Activated T-cell treated with anti-CD3 and anti-CD28 coated beads, Interleukin-2, amount 50 U/mL, for 72 hours (primary cell): ENCODE data around the gene MED13L. TPM values are rescaled to one million over a fixed set of nuclear protein-coding genes. Genes with fewer than 3 reads are reported as not detected.

Source experiments
- ATAC-seq, 2 donors: fragments of 150-1000 bp; cut with Tn5 transposase; replicated peaks in 1 of 2; 2 replicates each; pipeline ENCODE4 v1.10.0; 2021; ENCODE audit warnings: moderate library complexity in 2 of 2, mild to moderate bottlenecking in 1 of 2
- DNase-seq, 2 donors: peaks; one replicate each; pipeline ENCODE4 v3.0.0; 2021 to 2022; ENCODE audit warnings: mixed read lengths in 1 of 2
- H3K27ac Mint-ChIP-seq: one replicate; pipeline ENCODE4 v1.8.0; 2022; ENCODE audit warnings: mild to moderate bottlenecking, moderate library complexity, mixed read lengths
- H3K27me3 Mint-ChIP-seq: one replicate; pipeline ENCODE4 v1.8.0; 2022; ENCODE audit warnings: low read depth, mixed read lengths
- H3K36me3 Mint-ChIP-seq, 2 donors: one replicate each; pipeline ENCODE4 v1.8.0; 2022; ENCODE audit warnings: mixed read lengths in 2 of 2, mild to moderate bottlenecking in 1 of 2; ENCODE audit not compliant: insufficient read depth in 2 of 2
- H3K4me1 Mint-ChIP-seq: one replicate; pipeline ENCODE4 v1.8.0; 2022; ENCODE audit warnings: low read depth, mixed read lengths
- H3K4me3 Mint-ChIP-seq, 2 donors: one replicate each; pipeline ENCODE4 v1.8.0; 2022; ENCODE audit warnings: mild to moderate bottlenecking in 2 of 2, mixed read lengths in 2 of 2, moderate library complexity in 2 of 2
- H3K9me3 Mint-ChIP-seq, 2 donors: one replicate each; pipeline ENCODE4 v1.8.0; 2022; ENCODE audit warnings: mixed read lengths in 2 of 2
- total RNA-seq, 2 donors: library from RNA; stranded (reverse); gene quantifications; one replicate each; pipeline ENCODE4 v1.2.3, GENCODE V29; 2022

Gene MED13L
- total RNA-seq, 2 donors from 2014 or later, result 72.8 to 74.5 TPM

GRCh38 chr12:116150452-116150851, 127.0 kb downstream of the MED13L start:
- Mint-ChIP-seq H3K27me3 (no peaks in the 10 kb centered on the region), H3K36me3 (no peaks in the 10 kb centered on the region), H3K9me3 (no peaks in the 10 kb centered on the region), H3K4me3 (no peak overlapping the region), H3K4me1 (peaks cover 50% of the 10 kb centered on the region), H3K27ac (no peak overlapping the region)
- ATAC-seq (no peak), DNase-seq (no peak)

- Mint-ChIP-seq H3K9me3 (no peaks in the 10 kb centered on the region), H3K27ac (no peak overlapping the region), H3K4me3 (no peak overlapping the region), H3K36me3 (no peaks in the 10 kb centered on the region), H3K27me3 (no peaks in the 10 kb centered on the region), H3K4me1 (peaks cover 52% of the 10 kb centered on the region)
- no peak for ATAC-seq
- no peak for DNase-seq
These were observed 127.5 kb downstream of the MED13L start for GRCh38 chr12:116150001-116150400.

- no peaks in the 10 kb centered on the region for H3K27me3 Mint-ChIP-seq
- no peaks in the 10 kb centered on the region for H3K9me3 Mint-ChIP-seq
- H3K4me3 Mint-ChIP-seq, result peak overlapping the region in 1 of 2 donors; percentile 8
- H3K36me3 Mint-ChIP-seq, result no peaks in the 10 kb centered on the region
- H3K27ac Mint-ChIP-seq, result peak overlapping the region; percentile 59
- peaks cover 59% of the 10 kb centered on the region for H3K4me1 Mint-ChIP-seq
- DNase-seq, result no peak
- ATAC-seq, result no peak
These were observed 128.6 kb downstream of the MED13L start for GRCh38 chr12:116148844-116149243.

GRCh38 chr12:116146386-116146785, 131.1 kb downstream of the MED13L start:
- no peaks in the 10 kb centered on the region for H3K27me3 Mint-ChIP-seq
- DNase-seq (no peak), ATAC-seq (no peak)
- peaks cover 55% of the 10 kb centered on the region for H3K4me1 Mint-ChIP-seq
- H3K27ac Mint-ChIP-seq, result no peak overlapping the region
- H3K4me3 Mint-ChIP-seq, result no peak overlapping the region
- H3K36me3 Mint-ChIP-seq, result no peaks in the 10 kb centered on the region
- H3K9me3 Mint-ChIP-seq, result no peaks in the 10 kb centered on the region

GRCh38 chr12:116145451-116145850, 132.0 kb downstream of the MED13L start:
- Mint-ChIP-seq H3K36me3 (no peaks in the 10 kb centered on the region), H3K4me1 (peaks cover 51% of the 10 kb centered on the region), H3K9me3 (no peaks in the 10 kb centered on the region), H3K4me3 (no peak overlapping the region), H3K27me3 (no peaks in the 10 kb centered on the region), H3K27ac (no peak overlapping the region)
- ATAC-seq, result no peak
- no peak for DNase-seq

GRCh38 chr12:116144384-116144783, 133.1 kb downstream of the MED13L start:
- H3K4me3 Mint-ChIP-seq, result peak overlapping the region; percentile 13 to 81
- H3K36me3 Mint-ChIP-seq, result no peaks in the 10 kb centered on the region
- H3K4me1 Mint-ChIP-seq, result peaks cover 55% of the 10 kb centered on the region
- no peaks in the 10 kb centered on the region for H3K9me3 Mint-ChIP-seq
- ATAC-seq, result no peak
- H3K27me3 Mint-ChIP-seq, result no peaks in the 10 kb centered on the region
- H3K27ac Mint-ChIP-seq, result peak overlapping the region; percentile 83
- DNase-seq, result no peak

GRCh38 chr12:116143909-116144308, 133.6 kb downstream of the MED13L start:
- DNase-seq (no peak), ATAC-seq (peak; percentile 15 to 17)
- no peaks in the 10 kb centered on the region for H3K36me3 Mint-ChIP-seq
- peak overlapping the region; percentile 95 for H3K27ac Mint-ChIP-seq
- peaks cover 53% of the 10 kb centered on the region for H3K4me1 Mint-ChIP-seq
- no peaks in the 10 kb centered on the region for H3K27me3 Mint-ChIP-seq
- no peaks in the 10 kb centered on the region for H3K9me3 Mint-ChIP-seq
- H3K4me3 Mint-ChIP-seq, result peak overlapping the region; percentile 13 to 81

GRCh38 chr12:116142936-116143898, 134.3 kb downstream of the MED13L start:
- H3K27ac Mint-ChIP-seq, result peak overlapping the region; percentile 95
- peak overlapping the region; percentile 54 to 81 for H3K4me3 Mint-ChIP-seq
- ATAC-seq, result peak; percentile 66 to 70
- peak in 1 of 2 donors; percentile 24 for DNase-seq
- no peaks in the 10 kb centered on the region for H3K36me3 Mint-ChIP-seq
- no peaks in the 10 kb centered on the region for H3K9me3 Mint-ChIP-seq
- H3K4me1 Mint-ChIP-seq, result peaks cover 56% of the 10 kb centered on the region
- no peaks in the 10 kb centered on the region for H3K27me3 Mint-ChIP-seq

GRCh38 chr12:116141833-116142162, 135.7 kb downstream of the MED13L start:
- Mint-ChIP-seq H3K36me3 (no peaks in the 10 kb centered on the region), H3K27ac (no peak overlapping the region), H3K4me3 (no peak overlapping the region), H3K27me3 (no peaks in the 10 kb centered on the region), H3K9me3 (no peaks in the 10 kb centered on the region), H3K4me1 (peaks cover 67% of the 10 kb centered on the region)
- ATAC-seq (no peak), DNase-seq (no peak)

GRCh38 chr12:116141110-116141832, 136.2 kb downstream of the MED13L start:
- H3K4me3 Mint-ChIP-seq, result no peak overlapping the region
- H3K36me3 Mint-ChIP-seq, result no peaks in the 10 kb centered on the region
- H3K27me3 Mint-ChIP-seq, result no peaks in the 10 kb centered on the region
- H3K27ac Mint-ChIP-seq, result no peak overlapping the region
- no peaks in the 10 kb centered on the region for H3K9me3 Mint-ChIP-seq
- ATAC-seq (no peak), DNase-seq (no peak)
- peaks cover 72% of the 10 kb centered on the region for H3K4me1 Mint-ChIP-seq

- no peaks in the 10 kb centered on the region for H3K36me3 Mint-ChIP-seq
- no peaks in the 10 kb centered on the region for H3K27me3 Mint-ChIP-seq
- H3K27ac Mint-ChIP-seq, result peak overlapping the region; percentile 44
- peaks cover 79% of the 10 kb centered on the region for H3K4me1 Mint-ChIP-seq
- DNase-seq (no peak), ATAC-seq (no peak)
- no peaks in the 10 kb centered on the region for H3K9me3 Mint-ChIP-seq
- H3K4me3 Mint-ChIP-seq, result peak overlapping the region in 1 of 2 donors; percentile 55
These were observed 137.0 kb downstream of the MED13L start for GRCh38 chr12:116140529-116140928.

GRCh38 chr12:116138781-116139180, 138.7 kb downstream of the MED13L start:
- ATAC-seq, result no peak
- peak overlapping the region in 1 of 2 donors; percentile 22 for H3K4me3 Mint-ChIP-seq
- H3K36me3 Mint-ChIP-seq, result no peaks in the 10 kb centered on the region
- no peak for DNase-seq
- H3K27ac Mint-ChIP-seq, result peak overlapping the region; percentile 10
- peaks cover 82% of the 10 kb centered on the region for H3K4me1 Mint-ChIP-seq
- H3K9me3 Mint-ChIP-seq, result no peaks in the 10 kb centered on the region
- no peaks in the 10 kb centered on the region for H3K27me3 Mint-ChIP-seq

- H3K9me3 Mint-ChIP-seq, result no peaks in the 10 kb centered on the region
- no peaks in the 10 kb centered on the region for H3K36me3 Mint-ChIP-seq
- peaks cover 82% of the 10 kb centered on the region for H3K4me1 Mint-ChIP-seq
- ATAC-seq, result no peak
- H3K27me3 Mint-ChIP-seq, result no peaks in the 10 kb centered on the region
- H3K4me3 Mint-ChIP-seq, result peak overlapping the region in 1 of 2 donors; percentile 22
- peak overlapping the region; percentile 10 for H3K27ac Mint-ChIP-seq
- no peak for DNase-seq
These were observed 139.1 kb downstream of the MED13L start for GRCh38 chr12:116138364-116138763.
